ENCODE measurements around the gene MPC2.

The MPC2 gene

DNA sequence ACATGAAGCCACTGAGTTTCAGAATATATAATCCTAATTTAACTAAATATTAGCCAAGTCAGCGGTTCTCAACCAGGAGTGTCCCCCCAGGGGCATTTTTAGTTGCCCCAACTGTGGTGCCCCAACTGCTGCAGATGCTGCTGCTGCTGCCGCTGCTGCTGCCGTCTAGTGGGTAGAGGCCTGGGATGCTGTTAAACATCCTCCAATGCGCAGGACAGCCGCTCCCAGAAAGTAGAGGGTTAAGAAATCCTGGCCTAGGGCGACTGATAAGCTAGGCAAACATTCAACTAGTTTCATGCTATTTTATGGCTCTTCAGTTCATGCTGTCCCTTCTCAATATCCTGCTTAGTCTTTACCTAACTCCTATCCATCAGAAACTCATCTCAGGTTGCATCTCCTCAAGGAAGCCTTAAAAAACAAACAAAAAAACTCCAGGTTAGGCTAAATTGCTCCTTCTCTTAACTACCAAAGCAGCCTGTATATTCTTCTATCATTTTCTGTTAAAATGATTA lies 10.3 kb downstream of the MPC2 start:
- TF ChIP-seq, protein P1, sequence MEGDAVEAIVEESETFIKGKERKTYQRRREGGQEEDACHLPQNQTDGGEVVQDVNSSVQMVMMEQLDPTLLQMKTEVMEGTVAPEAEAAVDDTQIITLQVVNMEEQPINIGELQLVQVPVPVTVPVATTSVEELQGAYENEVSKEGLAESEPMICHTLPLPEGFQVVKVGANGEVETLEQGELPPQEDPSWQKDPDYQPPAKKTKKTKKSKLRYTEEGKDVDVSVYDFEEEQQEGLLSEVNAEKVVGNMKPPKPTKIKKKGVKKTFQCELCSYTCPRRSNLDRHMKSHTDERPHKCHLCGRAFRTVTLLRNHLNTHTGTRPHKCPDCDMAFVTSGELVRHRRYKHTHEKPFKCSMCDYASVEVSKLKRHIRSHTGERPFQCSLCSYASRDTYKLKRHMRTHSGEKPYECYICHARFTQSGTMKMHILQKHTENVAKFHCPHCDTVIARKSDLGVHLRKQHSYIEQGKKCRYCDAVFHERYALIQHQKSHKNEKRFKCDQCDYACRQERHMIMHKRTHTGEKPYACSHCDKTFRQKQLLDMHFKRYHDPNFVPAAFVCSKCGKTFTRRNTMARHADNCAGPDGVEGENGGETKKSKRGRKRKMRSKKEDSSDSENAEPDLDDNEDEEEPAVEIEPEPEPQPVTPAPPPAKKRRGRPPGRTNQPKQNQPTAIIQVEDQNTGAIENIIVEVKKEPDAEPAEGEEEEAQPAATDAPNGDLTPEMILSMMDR (conservative IDR thresholded peaks at IDR 0.05; ENCODE audit: low read length) = no peak
- no peak overlapping the region for H3K4me3 ChIP-seq (ENCODE audit: low read length)
- DNase-seq (ENCODE audit: low read depth) = no peak

DNA sequence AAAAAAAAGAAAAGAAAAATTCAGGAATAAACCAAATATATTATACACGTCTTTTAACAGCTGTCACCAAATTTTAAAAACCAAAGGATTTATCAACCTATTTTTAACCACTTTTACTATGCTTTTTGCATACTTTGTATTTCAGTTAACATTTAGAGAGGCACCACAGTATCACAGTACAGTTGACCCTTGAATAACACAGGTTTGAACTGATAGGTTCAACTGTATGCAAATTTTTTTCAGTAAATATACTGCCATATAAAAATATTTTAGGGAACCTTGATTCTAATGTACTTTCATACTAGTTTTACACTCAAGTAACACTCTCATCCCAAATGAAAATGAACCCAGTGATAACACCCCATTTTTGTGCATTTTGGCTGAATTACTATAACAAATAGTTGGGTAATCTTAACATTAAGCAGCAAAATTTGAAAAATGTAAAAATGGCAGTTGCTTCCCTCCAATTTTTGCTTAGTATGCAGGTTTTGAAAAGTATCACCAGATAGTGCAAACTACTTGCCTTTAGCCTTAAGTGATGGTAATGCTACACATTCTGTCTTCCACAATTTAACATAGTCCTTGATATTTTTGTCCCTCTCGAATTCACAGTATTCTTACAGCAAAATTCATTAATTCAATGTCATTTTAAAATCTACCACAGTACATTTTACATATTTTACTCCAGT lies 12.2 kb downstream of the MPC2 start:
- TF ChIP-seq, protein P1 (conservative IDR thresholded peaks at IDR 0.05; ENCODE audit: low read length) = no peak
- no peak overlapping the region for H3K4me3 ChIP-seq (ENCODE audit: low read length)
- no peak for DNase-seq (ENCODE audit: low read depth)

DNA sequence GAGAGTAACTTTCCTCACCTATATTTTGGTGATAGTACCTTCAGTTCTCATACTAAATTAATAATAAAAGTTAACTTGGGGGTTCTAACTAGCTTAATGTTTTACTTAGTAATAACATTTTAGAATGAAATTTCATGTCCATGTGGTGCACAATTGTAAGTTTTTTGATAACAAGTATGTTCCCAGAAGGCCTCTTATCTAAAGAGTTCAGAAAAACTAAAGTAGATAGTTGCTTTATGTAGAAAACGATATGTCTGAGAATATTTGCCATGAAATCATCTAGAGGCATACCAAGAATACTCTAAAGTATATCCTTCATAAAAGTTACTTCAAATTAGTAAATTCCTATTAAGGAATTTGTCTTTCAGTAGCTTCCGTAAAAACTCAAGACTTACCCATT lies 12.8 kb downstream of the MPC2 start:
- no peak for DNase-seq (ENCODE audit: low read depth)
- no peak overlapping the region for H3K4me3 ChIP-seq (ENCODE audit: low read length)
- TF ChIP-seq, protein P1 (conservative IDR thresholded peaks at IDR 0.05; ENCODE audit: low read length) = no peak

DNA sequence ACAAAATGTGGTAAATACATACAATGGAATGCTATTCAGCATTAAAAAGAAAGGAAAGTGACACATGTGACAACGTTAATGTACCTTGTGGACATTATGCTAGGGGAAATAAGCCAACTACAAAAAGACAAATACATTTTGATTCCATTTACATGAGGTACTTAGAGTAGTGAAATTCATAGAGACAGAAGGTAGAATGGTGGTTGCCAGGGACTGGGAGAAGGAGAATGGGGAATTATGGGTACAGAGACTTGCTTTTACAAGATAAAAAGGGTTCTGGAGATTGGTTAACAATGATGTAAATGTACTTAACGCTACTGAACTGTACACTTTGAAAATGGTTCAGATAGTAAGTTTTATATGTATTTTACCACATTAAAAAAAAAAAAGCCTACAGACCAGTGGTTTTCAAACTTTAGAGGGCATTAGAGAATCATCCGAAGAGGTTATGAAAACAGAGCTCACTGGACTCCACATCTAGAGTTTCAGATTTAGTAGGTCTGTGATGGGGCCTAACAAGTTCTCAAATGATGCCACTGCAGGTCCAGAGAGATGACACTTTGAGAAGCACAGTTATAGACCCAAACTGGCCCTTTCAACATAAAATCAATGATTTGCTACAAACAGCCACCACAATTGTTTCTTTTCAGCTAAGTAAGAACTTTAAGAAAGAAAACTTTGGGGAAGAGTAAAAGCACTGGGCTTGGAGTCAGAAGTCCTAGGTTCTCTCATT lies 13.4 kb downstream of the MPC2 start:
- no peak overlapping the region for H3K4me3 ChIP-seq (ENCODE audit: low read length)
- DNase-seq (ENCODE audit: low read depth) = no peak
- TF ChIP-seq, protein P1 (conservative IDR thresholded peaks at IDR 0.05; ENCODE audit: low read length) = no peak

DNA sequence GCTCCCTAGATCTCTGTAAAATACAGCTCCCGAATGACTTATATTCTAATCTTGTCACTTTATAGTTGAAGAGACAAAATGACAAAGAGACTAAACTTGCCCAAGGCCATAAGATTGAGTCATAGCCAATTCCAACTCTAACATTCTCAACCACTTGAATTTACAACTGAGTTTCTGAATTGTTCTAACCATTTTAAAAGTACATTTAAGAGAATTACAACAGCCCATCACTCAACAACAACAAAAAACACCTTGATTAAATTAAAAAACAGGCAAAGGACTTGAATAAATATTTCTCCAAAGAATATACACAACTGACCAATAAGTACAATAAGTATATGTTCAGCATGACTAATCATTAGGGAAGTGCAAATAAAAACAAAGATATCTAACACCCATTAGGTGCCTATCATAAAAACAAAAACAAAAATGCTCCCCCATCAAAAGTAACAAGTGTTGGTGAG lies 14.2 kb downstream of the MPC2 start:
- no peak overlapping the region for H3K4me3 ChIP-seq (ENCODE audit: low read length)
- DNase-seq (ENCODE audit: low read depth) = no peak
- TF ChIP-seq, protein P1 (conservative IDR thresholded peaks at IDR 0.05; ENCODE audit: low read length) = no peak

DNA sequence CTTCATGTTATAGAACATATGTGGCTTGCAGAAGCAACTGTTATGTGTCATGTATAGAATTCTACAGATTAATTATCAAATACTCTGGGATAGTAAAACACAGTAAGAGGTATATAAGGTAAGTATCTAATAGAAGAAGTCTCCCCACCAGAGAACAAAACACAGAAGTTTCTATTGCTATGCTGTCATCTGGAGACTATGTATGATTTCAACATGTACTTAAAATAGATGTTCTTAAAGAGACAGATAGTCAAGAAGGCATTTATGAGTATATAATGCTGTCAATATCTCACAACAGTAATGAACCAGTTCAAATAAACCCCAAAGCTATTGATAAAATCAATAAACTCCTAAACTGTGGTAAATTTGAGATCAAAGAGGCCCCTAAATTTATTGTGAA lies 14.8 kb downstream of the MPC2 start:
- DNase-seq (ENCODE audit: low read depth) = peak; percentile 49
- H3K4me3 ChIP-seq (ENCODE audit: low read length) = no peak overlapping the region
- TF ChIP-seq, protein P1 (conservative IDR thresholded peaks at IDR 0.05; ENCODE audit: low read length) = no peak

All from AG10803 (cell line).